Measurements from ENCODE around the gene PIGL.
"Not testable (repeated sequence)": the region's sequence is repeated elsewhere in the genome, so short reads cannot be mapped to it uniquely, and the experiment has no call there.

PIGL gene

DNA sequence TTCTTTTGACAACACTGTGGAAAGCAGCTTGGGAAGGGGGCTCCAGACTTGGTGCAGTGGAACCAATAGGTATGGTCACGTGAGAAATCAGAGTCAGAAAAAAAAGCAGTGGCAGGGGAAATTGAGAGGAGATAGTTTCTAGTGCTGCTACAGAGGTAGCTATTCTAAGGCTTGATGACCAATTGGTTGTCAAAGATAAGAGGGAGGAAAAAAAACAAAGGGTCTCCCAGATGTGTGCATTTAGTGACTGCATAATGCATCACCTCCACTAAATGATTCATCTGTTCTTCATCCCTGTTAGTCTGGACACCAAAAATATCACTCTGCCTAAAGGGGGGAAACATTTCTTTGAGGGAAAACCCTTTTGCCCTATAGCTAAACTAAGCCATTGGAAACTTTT is 56.5 kb downstream of the PIGL start:
- no peak for DNase-seq (ENCODE audit: low read depth in 2 of 2)

DNA sequence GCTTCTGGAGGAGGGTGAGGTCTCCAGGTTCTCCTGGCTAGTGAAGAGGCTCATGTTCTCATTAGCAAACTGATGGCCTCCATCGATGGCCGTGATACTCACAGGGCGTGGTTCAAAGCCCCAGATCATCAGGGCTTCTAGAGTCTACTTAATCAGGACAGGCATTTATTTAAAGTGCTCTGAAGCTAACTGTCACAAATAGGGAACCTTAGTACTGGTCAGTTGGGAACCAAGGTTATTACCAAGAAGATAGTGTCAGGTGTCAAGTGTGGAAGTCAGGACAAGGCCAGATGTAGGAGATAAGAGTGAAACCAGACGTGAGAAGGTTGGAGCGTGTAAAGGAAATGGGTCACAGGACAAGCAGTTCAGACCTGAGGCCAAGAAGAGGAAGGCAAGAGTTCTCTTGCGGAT is 56.9 kb downstream of the PIGL start:
- no peak for DNase-seq (ENCODE audit: low read depth in 2 of 2)

DNA sequence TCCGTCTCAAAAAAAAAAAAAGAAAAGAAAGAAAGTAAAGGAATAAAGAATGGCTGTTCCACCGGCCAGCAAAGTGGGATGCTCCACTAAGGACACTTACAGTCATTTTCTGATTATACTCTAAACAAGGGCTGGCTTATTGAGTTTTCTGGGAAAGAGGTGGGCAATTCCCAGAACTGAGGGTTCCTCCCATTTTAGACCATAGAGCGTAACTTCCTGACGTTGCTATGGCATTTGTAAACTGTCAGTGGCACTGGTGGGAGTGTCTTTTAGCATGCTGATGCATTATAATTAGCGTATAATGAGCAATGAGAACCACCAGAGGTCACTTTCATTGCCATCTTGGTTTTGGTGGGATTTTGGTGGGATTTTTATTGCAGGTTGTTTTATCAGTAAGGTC is 58.0 kb downstream of the PIGL start:
- DNase-seq (ENCODE audit: low read depth in 2 of 2) = no peak

DNA sequence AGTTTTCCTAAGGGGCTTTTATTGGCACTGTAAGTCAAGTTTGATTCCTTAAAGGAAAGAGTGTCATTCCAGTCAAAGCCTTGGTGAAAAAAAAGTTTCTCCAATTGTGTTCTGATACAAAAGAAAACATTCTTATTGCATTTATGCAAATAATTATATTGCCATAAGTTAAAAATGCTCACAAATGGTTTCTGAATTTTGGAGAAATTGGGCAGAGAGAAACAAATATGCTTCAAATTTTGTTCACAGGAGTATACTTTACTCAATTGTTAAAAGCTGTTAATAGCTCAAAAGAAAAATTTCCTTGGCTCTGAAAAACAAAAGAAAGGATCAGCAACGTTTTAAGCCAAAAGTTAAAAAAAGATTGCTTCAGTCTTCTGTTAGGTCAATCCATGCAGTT is 60.2 kb downstream of the PIGL start:
- DNase-seq (ENCODE audit: low read depth in 2 of 2) = no peak

DNA sequence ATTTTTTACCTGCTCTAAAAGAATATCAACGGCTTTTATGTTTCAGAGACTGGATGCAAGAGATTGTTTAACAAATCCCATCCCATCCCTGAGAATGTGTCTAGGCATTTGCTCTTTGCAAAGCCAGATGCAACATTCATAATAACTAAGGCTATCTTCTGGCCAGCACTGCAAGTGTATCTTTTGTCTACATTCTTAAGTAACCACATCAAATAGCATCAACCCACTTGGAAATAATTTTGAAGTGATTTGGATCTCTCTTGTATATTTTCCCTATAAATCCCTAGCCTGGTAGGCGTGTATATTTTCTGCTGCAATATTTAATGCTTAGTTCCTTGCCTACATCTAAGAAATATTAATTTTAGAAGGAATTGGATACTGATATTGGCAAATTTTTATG is 64.3 kb downstream of the PIGL start:
- DNase-seq (ENCODE audit: low read depth in 2 of 2) = no peak

DNA sequence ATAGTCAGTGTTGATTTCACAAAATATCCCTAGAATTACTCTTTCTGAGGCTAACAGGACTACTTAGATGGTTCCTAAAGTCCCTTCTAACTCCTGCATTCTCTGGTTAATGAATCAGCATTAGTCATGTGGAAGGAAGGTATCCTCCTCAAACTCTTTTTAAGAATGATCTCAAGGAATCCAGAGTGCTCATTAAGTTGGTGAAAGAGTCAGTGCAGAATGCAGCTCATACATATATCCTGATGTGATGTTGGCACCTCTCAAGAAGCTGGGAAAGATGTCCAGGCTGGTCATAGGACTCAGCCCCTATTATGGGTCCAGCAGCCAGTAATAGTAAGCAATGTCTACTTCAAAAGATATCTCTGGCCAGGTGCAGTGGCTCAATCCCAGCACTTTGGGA is 65.5 kb downstream of the PIGL start:
- no peak for DNase-seq (ENCODE audit: low read depth in 2 of 2)

DNA sequence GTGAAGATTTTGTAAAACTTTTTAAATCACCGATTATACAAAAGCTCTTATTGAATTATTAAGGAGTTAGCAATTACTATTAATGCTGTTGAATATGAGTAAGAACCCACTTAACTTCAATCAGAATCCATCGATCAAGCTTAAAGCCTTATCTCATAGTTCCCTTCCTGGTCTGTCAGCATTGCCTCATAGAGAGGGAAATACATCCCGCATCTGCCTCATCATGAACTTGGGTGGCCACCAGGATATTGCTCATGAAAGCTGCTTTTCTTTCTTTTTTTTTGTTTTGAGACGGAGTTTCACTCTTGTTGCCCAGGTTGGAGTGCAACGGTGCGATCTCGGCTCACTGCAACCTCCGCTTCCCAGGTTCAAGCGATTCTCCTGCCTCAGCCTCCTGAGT is 66.7 kb downstream of the PIGL start:
- DNase-seq (ENCODE audit: low read depth in 2 of 2) = no peak

DNA sequence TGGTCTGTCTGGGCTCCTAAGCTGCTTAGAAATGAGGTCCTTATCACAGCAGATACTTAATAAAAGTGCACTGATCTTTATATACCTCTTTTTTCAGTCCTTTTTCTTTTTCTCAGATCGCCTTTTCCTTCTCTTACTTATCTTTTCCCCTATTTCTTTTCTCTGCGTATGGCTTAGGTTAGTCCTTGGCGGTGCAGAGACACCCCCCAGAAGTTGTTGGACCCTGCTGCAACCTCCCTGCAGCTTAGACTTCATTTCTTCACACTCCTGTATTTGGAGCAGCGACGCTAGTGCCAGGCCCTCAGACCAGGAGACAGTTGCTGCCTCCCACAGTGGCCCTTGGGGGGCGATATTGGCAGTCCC is 68.6 kb downstream of the PIGL start:
- DNase-seq (ENCODE audit: low read depth in 2 of 2) = no peak

DNA sequence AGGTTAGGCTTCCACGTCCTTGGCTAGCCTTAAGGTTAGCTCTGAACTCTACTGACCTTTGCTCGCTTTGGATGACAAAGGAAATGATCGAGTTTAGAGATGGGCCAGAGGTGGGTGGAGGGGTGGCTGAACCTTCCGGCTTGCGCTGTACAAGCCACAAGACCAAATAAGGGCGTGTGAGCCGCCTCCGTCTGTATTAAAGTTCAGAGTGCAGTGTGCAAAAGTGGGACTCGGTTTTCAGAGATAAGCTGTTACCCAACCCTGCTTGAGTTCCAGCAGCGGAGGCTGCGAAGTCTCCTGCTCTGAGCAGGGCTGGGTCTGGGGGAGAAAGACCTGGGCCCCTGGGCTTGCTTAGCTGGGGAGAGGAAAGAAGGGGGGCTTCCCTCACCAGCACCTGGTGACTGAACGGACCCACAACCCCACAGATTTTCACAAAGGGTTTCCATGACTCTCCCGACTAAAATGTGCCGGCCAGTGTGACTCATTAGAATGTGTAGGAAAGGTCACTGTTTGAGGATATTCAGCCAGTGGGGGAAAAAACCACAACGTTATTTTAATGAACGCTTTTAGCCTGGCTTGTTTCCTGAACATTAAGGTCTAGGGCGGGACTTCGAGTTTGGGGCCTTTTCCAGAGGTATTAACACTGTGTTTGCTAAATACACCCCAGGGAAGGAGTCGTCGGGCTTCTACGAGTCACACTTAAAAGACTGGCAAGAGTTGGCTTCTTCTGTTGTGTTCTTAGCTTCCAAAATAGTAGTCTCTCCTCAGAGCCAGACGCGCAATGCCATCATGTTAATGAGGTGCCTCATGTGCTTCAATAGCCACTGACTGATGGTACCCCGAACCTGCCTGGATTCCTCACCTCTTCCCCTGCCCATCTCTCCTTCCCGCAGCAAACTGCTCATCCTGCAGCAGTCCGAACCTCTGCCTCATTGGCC is 69.3 kb downstream of the PIGL start:
- peak; percentile 49 to 54 for DNase-seq (ENCODE audit: low read depth in 2 of 2)

DNA sequence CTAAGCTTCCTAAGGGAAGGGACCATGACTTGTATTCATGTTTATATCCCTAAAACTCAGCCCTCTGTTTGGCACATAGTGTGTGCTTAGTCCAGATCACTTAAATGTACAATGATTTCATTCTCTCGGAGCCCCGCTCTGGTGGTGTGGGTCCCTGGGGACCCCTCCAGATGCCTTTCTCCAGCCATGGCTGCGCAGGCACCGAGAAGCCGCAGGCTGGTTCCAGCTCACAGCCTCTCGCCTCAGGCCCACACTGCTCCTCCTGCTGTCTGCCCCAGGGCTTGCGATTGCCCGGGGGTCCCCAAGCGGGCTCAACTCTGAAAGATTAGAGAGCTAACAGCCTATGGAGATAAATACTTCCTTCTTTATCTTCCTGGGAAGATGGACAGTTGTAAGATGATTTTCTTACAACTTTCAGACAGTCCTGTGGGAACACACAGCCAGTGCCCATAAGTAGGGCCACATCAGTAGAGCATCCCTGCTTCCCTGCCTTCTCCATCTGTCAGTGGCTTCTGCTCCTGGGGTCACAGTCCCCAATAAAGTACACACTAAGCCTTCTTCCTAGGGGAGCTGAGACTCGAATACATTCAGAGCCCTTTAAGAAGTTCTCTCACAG is 70.0 kb downstream of the PIGL start:
- no peak for DNase-seq (ENCODE audit: low read depth in 2 of 2)

DNA sequence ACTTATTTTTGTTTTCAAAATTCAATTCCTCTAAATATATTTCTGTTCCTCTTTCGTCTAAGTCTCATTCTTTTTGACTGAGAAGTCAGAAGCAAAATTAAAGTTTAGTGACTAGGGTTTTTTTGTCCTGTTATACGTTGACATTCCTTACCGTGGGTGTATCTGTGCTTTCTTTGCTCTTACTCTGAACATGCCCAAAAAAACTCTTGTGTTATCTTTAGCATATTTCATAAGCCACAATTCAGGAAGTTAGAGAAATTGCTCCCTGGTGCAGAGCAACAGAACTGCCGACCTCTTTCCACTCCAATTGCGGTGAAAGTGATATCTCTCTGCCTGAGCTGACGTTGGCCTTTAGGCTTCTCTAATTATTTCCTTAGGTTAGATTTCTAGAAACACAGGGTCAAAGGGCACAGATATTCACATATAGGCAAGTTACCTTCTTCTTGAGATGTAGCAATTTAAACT is 70.6 kb downstream of the PIGL start:
- DNase-seq (ENCODE audit: low read depth in 2 of 2) = no peak

DNA sequence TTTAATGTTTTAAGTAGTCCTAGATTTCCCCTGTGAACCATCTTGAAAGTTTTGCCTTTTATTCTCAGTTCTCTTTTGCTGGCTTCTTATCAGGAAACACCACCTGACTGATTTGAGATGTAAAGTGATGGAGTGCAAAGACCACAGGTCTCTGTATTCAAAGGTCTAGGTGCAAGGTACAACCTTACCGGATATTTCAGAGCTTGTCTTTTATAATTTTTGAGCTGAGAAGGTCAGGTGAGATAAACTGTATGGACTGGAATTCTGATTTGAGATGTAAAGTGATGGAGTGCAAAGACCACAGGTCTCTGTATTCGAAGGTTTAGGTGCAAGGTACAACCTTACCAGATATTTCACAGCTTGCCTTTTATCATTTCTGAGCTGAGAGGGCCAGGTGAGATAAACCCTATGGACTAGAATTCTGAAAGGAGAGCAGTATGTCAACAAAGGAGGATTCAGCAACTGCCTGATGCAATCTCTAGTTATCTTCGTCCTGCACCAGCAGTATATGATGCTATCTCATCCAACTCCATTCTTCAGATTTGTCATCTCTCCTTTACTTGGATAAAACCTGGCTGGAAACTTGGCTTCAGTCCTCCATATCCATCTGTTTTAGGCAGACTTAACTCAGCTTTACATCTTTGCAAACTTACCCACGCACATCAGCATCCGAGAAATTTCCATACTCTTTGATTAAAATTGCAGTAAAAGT is 72.0 kb downstream of the PIGL start:
- DNase-seq (ENCODE audit: low read depth in 2 of 2) = no peak

DNA sequence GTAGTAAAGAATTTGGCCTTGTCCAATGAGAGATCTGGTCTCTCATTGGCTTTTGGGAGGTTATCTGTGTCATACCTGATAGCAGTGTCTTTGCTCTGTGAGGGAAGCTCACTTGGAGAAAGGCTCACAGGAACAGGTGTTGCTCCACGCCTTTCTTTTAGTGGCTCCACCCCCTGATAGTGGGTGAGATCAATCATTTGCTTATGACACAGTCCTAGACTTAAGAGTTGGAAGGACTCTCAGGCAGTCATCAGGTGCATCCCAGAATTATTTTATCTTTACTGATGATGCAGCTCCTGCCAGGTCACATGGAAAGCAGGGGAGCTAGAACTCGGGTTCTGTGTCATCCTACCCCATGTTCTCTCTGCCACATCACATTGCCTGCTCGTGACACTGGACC is 76.9 kb downstream of the PIGL start:
- DNase-seq (ENCODE audit: low read depth in 2 of 2) = no peak

DNA sequence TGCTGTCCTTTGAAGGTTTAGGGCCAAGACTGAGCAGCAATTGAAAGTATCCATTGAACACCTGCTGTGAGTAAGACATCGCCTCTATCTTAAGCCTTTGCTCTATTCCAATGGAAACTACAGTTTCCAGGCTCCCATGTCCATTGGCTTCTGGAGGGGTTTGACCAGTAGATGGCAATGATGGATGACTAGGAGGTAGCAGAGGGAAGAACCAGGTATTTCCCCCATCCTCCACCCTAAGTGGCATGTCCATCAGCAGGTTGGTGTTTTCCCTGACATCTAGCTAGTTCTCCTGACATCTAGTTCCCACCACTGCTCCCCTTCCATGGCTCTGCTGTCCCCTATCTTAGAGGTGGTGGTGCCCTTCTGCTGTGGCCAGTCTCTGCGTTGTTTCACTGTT is 77.5 kb downstream of the PIGL start:
- DNase-seq (ENCODE audit: low read depth in 2 of 2) = no peak

DNA sequence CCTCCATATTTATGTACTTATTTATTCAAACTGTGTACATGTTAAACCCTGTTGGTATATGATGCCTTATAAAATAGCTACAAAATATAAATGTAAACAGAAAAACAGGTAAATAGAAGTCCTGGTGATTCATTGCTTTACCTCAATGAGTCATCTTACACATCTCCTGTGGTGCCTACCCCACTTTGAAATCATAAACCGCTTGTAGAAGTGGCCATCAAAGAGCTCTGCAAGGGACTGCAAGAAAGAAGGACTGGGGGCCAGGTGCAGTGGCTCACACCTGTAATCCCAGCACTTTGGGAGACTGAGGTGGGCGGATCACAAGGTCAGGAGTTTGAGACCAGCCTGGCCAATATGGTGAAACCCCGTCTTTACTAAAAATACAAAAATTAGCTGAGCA is 79.1 kb downstream of the PIGL start:
- DNase-seq (ENCODE audit: low read depth in 2 of 2) = not testable (repeated sequence)

DNA sequence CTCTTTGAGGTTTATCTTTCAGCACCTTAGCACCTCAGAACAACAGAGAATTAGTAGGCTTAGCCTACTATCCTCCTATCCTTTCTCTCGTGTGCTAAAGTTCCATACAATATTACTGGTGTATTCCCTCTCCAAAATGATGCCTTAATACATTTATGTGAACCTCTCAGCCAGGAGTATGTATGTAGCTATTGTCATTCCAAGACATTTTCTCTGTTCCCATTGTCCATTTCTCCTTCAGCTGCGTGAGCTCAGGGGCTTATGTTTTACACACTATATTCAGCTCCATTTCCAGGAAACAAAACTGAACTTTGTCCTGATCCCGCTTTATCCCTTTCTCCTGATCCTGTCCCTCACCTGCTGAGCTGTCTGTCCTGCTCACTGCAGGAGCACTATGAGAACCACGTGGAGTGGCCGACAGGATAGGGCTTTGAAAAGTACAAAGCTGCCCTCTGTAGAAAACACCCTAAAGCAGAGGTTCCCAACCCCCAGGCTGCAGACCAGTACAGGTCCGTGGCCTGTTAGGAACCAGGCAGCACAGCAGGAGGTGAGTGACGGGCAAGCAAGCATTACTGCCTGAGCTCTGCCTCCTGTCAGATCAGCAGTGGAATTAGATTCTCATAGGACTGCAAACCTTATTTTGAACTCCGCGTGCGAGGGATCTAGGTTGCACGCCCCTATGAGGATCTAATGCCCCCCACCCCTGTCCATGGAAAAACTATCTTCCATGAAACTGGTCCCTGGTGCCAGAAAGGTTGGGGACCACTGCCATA is 80.5 kb downstream of the PIGL start:
- no peak for DNase-seq (ENCODE audit: low read depth in 2 of 2)

DNA sequence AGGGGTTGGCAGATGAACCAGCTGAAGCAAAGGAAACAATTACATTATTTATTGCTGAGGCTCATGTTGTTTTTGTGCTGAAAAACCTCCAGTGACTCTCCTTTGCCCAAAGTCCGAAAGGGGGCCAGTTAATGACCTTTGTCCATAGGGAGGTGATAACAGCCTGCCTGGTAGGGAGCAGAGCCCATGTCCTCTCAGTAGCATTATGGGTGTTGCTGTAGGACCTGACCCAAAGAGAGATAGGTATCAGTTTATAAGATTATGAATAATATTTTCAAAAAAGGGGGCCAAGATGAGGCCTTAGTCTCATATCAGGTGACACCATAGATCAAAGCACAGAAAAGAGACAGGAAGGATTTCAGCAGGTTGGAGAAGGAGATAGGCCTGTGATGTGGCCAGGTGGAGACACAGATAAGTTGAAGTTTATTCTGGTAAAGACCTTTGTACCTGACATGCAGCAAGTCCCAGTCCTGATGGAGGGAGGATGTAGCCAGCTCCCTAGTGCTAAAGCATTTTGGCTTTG is 81.2 kb downstream of the PIGL start:
- no peak for DNase-seq (ENCODE audit: low read depth in 2 of 2)

DNA sequence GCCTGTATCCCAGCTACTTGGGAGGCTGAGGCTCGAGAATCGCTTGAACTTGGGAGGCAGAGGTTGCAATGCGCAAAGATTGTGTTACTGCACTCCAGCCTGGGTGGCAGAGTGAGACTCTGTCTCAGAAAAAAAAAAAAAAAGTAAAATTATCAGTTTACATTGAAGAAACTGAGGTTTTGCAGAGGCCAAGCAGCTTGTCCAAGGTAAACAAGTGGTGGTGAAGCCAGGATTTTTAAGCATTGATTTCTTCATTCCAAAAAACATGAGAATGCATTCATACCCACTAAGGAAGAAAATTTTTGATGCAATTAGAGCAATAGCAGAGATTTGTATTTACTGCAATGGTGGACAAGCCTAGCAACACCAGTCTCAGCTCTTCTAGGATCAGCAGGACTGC is 83.5 kb downstream of the PIGL start:
- no peak for DNase-seq (ENCODE audit: low read depth in 2 of 2)

DNA sequence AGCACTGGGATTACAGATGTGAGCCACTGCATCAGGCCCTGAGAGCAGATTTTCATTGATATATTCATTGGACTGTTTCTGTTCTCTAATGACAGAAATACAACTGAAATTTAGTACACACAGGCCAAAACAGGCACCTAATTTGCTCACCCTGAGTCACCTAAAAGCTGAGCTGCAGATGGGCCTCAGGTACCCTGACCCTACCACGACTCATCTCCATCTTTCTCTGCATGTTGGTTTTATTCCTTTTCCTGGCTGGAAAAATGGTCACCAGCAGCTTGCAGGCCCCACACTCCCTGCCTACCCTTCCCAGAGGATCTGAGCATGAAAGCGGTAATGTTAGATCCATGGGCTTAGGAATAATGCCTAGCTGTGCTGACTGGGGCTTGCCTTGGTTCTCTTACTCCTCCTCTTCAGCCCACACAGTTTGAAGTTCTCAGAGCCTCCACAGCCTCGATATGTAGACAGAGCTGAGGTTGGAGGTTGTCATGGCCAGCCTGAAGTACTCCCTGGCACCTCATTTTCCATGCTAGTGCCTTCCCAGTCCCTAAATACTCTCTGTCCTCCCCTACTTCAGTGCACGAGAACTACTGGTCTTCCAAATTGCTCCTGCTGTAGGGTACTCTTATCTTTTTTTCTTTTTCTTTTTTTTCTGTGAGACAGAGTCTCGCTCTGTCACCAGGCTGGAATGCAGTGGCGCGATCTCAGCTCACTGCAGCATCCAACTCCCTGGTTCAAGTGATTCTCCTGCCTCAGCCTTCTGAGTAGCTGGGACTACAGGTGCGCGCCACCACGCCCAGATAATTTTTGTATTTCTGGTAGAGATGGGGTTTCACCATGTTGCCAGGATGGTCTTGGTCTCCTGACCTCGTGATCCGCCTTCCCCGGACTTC is 85.2 kb downstream of the PIGL start:
- DNase-seq (ENCODE audit: low read depth in 2 of 2) = no peak

DNA sequence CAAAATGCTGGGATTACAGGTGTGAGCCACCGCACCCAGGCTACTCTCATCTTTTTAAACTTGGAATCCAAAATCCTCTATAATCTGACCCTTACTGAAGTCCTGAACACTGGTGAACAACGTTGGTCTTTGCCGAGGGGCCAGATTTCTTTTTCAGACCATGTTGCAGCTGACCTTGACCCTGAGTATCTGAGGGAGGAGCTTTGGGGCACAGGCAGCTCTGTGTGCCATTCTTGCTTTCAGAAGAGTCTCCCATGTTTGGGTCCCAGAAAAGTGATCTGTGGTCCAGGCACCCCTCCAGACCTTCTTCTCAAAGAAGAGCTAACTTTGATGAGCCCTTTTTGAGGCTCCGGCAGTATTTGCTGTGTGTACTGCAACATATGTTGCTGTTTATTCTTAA is 85.8 kb downstream of the PIGL start:
- no peak for DNase-seq (ENCODE audit: low read depth in 2 of 2)

DNA sequence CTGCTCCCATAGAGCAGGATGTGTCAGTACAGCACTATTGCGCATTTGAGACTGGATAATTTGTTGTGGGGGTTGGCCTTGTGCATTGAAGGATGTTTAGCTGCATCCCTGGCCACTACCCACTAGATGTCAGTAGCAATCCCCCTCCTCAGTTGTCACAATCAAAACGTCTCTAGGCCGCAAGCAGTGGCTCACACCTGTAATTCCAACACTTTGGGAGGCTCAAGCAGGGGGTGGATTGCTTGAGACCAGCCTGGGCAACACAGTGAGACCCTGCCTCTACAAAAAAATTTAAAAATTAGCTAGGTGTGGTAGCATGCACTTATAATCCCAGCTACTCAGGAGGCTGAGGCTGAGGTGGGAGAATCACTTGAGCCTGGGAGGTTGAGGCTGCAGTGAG is 87.8 kb downstream of the PIGL start:
- DNase-seq (ENCODE audit: low read depth in 2 of 2) = no peak
